Measurements from ENCODE around the gene GSTK1.
"Not testable (repeated sequence)": the region's sequence is repeated elsewhere in the genome, so short reads cannot be mapped to it uniquely, and the experiment has no call there.

Gene GSTK1

DNA sequence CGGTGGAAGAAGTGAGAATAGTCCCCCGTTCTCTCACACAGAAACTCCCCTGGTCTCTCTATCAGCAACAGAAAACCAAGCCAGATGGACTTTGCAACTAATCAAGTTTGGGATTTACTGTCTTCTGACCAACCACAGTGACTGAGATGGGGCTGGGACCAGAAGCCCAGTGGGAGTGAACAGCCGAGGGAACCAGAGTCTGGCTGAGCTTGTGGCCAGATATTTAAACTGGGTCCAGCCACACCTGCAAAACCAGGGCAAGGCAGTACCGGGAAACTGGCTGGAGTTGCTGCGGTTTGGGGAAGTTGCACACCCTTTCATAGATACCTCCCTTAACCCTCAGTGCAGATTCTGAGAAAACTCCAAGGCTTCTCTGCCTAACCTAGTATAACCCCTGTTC lies 6.0 kb downstream of the GSTK1 start:
- no peak for DNase-seq (ENCODE audit: low read depth in 2 of 2)

DNA sequence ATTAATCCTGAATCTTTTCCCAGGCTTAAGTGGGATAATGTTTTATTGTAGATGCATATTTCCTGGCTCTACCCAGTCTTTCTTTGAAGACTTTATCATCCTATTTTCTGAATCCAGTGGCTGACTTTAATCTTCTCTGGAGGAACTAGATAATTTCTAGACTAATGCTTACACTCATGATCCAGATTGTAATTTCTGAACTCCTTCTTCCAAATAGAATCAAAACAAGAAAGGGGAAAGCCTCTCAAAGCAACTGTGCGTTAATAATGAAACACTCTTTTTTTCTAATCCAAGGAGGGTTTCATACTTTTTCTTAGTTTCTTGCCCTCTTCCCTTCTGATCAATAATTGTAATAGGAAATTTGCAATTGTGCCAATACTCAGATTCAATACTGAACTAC lies 8.0 kb downstream of the GSTK1 start:
- no peak for DNase-seq (ENCODE audit: low read depth in 2 of 2)

DNA sequence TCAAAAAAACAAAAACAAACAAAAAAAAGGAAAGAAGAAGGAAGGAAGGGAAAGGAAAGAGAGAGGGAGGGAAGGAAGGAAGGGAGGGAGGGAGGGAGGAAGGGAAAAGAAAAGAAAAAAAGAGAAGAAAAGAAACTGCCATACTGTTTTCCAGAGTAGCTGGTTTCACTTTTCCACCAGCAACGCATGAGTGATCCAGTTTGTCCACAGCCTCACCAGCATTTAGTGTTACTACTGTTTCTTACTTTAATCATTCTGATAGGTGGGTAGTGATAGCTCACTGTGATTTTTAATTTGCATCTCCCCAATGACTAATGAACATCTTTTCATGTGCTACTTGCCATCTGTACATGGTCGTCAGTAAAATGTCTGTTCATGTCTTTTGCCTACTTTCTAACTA lies 9.6 kb downstream of the GSTK1 start:
- no peak for DNase-seq (ENCODE audit: low read depth in 2 of 2)

DNA sequence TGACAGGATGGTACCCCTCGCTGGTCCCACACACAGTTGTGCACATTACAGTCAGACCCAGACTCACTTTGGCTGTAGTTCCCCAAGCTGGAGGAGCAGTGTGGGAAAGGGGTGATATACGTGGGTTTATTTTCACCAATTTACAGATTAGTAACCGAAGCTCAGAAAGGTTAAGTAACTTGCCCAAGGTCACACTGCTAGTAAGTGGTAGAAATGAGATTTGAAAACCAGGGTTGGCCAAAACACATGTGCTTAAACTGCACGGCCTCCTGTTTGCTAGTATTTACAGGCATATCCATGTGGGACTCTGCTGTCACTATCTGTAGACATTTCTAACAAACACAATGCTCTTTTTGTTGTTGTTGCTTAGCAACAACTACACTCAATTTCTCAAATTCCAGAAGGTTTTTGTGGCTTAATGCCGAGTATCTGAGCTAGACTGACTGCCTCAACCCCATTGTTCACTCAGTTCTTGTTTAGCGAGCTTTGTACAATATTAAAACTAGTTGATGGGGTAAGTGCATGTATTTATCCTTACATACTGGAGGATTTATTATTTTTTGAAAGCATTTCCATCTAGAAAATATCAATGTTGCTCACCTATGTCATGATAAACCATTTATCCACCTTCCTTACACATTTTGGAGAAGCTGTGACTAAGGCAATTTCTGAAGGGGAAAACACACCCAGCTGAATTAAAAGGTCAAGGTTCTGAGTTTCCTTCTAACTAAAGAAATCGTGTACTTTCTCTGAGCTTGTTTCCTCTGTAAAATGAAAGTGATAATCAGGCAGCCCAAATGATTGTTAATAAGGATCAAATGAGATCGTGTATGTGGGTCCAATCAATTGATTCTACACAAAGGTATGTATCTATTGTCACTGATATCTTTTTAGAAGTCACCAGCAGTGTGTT lies 16.2 kb downstream of the GSTK1 start:
- DNase-seq (ENCODE audit: low read depth in 2 of 2), result no peak

DNA sequence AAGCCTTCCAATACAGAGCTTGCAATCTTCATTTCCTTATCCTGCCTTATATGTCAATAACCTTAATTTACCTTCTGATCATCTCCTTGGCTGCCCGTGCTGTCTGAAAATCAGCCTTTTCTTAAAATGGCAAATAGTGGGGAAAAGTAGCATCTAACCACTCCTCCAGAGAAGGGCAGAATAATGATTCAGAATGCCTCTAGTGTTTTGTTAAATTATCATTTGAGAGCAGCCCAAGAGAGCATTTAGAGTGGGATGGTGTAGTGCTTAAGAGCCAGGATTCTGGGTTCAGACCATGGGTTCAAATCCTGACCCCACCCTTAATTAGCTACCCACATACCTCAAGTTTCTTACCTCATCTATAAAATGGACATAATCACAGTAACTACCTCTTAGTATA lies 16.9 kb downstream of the GSTK1 start:
- no peak for DNase-seq (ENCODE audit: low read depth in 2 of 2)

DNA sequence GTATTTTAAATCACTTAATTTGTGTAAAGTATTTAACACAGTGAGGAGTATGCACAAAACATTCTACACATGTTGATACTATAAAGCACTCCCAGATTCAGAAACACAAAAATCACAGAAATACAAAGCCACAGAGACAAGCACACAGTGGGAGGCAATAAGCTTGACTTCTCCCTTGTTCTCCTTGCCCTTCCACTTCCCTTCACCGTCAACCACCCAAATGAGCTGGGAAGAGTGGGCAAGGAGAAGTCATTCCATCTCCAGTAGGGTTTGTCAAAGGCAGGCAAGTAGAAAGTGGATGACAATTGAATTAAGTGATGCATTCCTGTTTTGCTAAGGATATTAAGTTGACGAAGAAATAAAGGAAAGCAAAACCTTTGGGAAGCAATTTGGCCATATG lies 17.3 kb downstream of the GSTK1 start:
- no peak for DNase-seq (ENCODE audit: low read depth in 2 of 2)

DNA sequence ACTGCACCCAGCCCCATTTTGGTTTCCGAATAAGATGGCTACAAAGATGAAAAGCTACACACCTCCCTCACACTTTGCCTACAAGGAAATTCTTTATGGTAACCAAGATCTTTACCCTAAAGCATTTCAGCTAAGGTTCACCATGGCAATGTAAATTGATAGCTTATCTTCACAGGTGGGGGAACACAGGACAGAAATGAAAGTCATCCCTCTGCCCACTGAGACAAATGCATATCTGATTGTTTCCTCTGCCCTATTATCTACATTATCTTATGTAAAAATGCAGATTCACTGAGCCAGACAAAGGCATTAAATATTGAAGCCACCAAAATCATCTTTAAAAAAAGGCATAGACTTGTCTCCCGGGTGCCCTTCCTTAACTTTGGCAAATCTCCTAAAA lies 18.3 kb downstream of the GSTK1 start:
- no peak for DNase-seq (ENCODE audit: low read depth in 2 of 2)

DNA sequence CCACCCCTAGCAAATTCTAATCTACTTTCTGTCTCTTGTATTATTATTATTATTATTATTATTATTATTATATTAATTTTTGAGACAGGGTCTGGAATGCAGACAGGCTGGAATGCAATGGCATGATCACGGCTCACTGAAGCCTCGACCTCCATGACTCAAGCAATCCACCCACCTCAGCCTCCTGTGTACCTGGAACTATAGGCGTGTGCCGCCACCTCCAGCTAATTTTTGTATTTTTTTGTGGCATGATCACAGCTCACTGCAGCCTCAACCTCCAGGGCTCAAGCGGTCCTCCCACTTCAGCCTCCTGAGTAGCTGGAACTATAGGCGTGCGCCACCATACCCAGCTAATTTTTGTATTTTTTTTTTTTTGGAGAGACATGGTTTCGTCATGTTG lies 18.9 kb downstream of the GSTK1 start:
- DNase-seq (ENCODE audit: low read depth in 2 of 2), result no peak

DNA sequence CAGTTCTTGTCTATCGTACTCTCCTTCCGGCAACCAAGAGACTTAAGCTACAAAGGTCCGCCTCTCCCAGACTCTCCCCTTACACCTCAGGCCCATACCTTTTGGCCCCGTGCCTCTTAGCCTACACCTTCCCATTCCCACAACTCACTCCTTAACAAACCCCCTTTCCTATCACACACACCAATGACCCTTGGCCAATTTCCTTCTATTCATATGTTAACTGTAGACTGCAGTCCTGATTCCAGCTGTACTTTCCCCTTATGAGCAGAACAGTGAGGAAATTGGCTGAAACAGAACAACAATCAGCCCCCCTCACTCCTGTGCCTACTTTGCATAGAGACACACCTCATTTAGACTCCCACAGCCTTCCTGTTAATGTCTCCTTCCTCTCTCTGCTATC lies 20.1 kb downstream of the GSTK1 start:
- no peak for DNase-seq (ENCODE audit: low read depth in 2 of 2)

DNA sequence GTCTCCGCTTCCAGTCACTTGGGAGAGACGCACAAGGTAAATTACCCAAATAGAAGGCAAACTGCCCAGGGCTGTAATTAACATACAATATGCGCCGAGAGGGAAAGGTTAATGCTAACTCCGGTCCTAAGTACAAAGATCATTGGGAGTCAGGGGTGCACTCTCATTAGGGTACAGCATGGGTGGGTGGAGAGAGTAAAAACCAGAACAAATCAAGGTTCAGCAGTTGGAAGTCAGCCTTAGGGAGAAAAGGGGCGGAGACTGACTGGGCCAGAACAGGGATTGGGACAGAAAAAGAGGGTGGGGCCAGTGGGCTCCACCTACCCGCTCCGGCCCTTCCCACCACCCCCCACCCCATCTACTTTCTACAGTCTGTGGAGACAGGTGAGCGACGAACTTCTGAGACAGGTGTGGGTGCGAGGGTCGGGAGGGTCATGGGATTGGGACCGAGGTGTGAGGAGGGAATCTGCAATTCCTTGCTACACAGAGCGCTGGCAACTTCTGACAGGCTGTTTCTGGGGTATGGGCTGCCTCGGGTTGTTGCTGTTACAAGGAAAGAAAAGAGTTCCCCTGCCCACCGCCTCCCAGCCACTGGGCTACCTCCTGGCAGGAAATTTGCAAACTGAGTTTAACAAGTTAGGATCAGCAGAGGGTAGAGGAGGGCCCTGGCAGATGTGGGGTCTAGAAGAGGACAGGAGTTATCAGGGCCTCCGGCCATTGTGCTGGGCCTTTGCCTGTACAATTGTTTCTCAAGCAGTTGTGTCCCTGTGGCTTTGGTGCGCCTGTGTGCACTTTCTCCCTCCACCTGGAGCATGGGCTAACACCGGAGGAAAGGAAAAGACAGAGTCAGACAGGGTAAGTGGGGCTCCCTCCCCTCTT lies 21.6 kb downstream of the GSTK1 start, which contains the start of gene TMEM139:
Gene TMEM139, plus strand, starts transcription at position 368 of the 879 bp plus-strand sequence. CDS start 1,000 bp downstream, outside the sequence.
- no peak for DNase-seq (ENCODE audit: low read depth in 2 of 2)

DNA sequence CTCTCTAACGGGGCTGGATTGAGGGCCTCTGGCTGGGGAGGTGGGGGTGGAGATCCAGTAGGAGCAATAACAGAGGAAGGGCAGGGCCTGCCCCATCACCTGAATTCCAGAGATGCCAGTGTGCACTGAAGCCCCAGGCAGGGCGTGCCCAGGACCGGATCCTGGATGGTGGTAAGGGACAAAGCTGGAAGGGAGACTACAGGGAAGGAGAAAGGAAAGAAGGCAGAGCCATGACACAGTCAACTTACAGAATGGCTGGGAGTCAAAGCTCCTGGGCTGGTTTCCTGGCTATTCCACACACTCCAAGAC lies 22.2 kb downstream of the GSTK1 start:
- no peak for DNase-seq (ENCODE audit: low read depth in 2 of 2)

DNA sequence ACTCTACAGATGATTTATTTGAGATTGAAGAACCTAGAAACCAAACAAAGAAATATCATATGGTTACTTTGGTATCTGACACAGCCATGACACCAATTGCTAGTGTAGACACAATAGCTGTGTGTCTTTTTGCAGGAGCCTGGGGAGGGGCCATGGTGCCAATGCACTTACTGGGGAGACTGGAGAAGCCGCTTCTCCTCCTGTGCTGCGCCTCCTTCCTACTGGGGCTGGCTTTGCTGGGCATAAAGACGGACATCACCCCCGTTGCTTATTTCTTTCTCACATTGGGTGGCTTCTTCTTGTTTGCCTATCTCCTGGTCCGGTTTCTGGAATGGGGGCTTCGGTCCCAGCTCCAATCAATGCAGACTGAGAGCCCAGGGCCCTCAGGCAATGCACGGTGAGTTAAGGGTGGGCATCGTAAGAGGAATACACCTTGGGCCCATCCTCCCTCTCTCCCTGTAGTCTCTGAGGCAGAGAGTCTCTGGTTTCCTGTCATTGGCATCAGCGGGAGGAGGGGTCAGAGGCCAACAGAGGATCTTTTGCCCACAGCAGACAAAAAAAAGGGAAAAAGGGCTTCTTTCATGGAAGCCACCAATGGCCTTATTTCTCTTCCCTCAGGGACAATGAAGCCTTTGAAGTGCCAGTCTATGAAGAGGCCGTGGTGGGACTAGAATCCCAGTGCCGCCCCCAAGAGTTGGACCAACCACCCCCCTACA lies 22.7 kb downstream of the GSTK1 start:
- no peak for DNase-seq (ENCODE audit: low read depth in 2 of 2)

DNA sequence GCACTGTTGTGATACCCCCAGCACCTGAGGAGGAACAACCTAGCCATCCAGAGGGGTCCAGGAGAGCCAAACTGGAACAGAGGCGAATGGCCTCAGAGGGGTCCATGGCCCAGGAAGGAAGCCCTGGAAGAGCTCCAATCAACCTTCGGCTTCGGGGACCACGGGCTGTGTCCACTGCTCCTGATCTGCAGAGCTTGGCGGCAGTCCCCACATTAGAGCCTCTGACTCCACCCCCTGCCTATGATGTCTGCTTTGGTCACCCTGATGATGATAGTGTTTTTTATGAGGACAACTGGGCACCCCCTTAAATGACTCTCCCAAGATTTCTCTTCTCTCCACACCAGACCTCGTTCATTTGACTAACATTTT lies 23.3 kb downstream of the GSTK1 start:
- DNase-seq (ENCODE audit: low read depth in 2 of 2), result no peak

DNA sequence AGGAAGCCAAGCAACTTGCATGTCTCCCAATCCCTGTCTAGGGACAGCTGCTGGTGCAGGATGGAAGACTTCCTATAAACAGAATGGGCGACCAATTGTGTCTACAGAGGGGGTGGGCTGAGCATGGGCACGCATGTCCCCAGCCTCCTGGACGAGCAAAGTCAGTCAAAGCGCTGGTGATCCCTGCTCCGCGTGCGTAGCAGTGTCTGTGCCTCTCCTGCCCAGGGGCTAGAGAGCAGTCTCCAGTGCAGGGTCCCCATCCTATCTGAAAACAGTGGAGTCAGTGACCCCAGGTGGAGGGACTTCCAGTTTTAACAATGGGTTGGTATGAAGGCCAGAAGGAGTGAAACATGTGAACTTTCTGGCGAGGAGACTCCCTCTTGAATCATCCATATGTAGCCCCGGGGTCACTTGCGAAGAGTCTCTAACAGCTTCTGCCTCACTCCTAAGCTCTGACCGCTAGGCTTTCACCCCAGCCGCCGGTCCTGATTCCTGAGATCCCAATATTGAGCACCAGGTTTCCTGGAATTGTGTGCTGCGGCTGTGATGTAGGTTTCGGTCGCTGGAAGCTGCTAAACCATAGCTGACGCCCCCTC lies 24.2 kb downstream of the GSTK1 start:
- no peak for DNase-seq (ENCODE audit: low read depth in 2 of 2)

DNA sequence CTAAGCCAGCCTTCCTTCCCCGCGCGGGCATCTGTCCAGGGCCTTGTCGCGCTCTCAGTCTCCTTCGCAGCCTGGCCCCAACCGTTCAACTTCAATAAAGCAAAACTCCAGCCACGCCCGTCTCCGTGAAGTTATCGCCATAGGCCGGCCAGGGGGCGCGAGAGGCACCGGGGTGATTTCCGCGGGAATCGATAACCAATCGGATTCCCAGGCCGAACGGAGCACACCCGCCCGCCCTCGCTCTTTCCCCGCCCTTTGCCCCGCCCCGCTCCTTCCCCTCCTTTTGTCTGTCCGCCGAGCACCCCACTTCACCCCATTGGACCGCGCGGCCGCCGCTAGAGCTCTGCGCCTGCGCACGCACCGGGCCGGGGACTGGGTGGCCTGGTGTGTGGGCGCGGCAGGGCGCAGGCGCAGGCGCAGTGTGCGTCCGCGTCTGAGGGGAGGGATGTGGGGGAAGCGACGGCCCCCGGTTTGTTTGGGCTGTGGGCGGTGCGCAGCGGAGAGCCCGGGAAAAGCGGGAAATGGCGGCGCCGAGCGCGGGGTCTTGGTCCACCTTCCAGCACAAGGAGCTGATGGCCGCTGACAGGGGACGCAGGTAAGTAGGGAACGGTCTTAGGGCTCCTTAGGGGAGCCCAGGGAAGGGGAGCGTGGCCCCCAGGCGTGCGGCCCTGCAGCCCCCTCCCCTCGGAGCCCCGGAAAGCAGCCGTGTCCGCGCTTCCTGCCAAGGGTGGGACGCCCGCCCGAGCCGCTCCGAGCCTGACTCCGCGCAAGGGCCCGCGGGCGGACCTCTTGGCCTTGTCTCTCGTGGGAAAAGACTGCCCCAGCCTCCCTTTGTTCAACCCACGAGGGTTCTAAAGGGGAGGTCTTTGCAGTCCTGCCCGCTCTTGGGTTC lies 24.9 kb downstream of the GSTK1 start, which contains the start of gene CASP2:
Gene CASP2, plus strand, starts transcription at position 417 of the 892 bp plus-strand sequence. Its CDS starts 105 bp downstream, at position 522.
- peak; percentile 98 for DNase-seq (ENCODE audit: low read depth in 2 of 2)

DNA sequence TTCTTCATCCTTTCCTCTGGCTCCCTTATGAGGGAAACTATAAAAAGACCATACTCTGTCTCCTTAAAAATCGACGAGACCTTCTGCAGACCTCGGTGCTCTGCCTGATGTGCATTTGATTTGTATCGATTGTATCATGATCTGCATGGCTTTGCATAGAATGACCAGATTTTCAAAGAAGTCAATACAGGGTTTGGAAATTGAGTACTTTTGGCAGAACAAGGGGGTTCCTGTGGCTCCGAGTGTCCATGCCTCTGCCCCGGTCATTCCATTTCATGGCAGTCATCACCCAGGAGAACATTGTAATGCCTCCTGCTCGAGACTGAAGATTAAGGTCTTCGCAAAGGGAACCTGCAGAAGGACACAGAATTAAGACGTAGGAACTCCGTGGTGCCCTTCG lies 25.6 kb downstream of the GSTK1 start:
- no peak for DNase-seq (ENCODE audit: low read depth in 2 of 2)

DNA sequence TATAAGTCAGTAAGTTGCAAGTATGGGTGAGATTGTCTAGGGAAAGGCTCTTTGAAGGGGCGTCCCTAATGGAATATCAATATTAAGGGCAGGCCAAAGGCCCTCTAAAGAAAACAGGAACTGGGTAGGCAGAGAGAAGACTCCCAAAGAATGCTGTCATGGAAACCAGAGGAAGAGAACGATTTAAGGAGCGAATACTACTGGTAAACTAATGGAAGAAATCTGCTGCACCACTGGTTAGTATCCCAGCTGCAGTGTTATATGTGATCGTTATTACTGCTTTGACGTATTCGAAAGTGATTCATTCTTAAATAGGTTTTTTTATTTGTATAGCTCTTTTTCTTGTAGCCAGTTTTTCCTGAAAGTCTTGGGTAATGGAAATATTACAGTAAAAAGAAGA lies 26.2 kb downstream of the GSTK1 start:
- DNase-seq (ENCODE audit: low read depth in 2 of 2), result no peak

DNA sequence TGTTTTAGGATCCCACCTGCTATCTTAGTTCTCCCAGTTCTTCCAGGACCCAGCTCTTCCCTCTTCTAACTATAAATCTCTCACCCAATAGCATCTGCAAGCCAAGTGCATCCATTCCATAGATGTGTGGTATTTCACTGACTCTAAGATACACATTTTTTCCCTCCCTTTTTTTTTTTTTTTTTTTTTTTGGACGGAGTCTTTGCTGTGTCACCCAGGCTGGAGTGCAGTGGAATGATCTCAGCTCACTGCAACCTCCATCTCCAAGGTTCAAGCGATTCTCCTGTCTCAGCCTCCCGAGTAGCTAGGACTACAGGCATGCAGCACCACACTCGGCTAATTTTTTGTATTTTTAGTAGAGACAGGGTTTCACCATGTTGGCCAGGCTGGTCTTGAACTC lies 26.6 kb downstream of the GSTK1 start:
- not testable (repeated sequence) for DNase-seq (ENCODE audit: low read depth in 2 of 2)

DNA sequence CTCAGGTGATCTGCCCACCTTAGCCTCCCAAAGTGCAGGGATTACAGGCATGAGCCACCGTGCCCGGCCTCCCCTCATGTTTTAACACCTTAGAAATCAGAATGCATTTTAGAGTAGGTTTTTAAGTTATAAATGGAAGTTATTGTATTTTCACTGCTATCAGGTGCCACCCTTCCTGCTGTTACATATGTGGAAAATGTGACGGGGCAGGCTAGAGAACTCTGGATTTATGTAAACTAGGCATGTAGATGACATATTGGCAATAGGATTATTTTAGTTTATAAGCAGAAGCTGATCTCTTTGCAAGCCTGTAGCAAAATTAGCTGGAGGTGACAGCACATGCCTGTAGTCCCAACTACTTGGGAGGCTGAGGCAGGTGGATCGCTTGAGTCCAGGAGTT lies 27.1 kb downstream of the GSTK1 start:
- no peak for DNase-seq (ENCODE audit: low read depth in 2 of 2)

DNA sequence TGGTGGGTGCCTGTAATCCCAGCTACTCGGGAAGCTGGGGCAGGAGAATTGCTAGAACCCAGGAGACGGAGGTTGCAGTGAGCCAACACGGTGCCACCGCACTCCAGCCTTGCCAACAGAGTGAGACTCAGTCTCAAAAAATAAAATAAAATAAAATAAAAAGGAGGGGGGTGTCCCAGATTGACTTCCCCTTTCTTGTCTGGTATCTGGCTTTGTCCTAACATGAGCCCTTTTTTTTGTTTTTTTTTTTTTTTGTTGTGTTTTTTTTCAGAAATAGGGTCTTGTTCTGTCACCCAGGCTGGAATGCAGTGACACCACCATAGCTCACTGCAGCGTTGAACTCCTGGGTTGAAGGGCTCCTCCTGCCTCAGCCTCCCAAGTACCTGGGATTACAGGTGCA lies 29.6 kb downstream of the GSTK1 start:
- no peak for DNase-seq (ENCODE audit: low read depth in 2 of 2)

DNA sequence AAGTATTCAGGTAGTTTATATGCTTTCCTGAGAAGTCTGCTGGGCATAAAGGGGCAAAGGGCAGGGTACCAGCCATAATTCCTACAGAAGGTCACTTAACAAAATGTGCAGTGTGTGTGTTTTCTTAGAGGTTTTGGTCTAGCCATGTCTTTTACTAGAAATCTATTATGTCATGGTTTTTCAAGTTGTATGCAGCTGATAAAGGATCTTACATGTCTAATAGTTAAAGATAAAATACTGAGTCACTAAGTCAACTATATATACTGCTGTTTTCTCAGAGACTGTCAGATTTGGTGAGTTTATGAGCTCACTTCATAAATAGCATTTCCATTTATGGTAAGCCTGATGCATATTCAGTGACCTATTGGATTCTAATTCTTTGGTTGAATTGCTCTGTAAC lies 32.6 kb downstream of the GSTK1 start:
- DNase-seq (ENCODE audit: low read depth in 2 of 2), result no peak
